ENCODE data around the gene RAPGEF5. TPM values are rescaled to one million over a fixed set of nuclear protein-coding genes. Genes with fewer than 3 reads are reported as not detected.

RAPGEF5 gene
- total RNA-seq, 4 donors from 2014 or later = 7.4 to 16.2 (median 12.1) TPM

DNA sequence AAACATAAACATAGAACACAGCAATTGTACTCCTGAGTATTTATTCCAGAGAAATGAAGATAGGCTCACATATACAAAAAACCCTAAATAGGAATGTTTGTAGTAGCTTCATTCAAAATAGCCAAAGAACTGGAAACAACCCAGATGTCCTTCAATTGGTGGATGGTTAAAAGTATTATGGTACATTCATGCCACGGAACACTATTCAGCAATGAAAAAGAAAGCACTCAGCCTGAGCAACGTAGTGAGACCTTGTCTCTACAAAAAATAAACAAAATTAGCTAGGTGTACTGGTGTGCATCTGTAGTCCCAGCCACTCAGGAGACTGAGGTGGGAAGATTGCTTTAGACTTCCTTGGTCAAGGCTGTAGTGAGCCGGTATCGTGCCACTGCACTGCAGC is 94.4 kb downstream of the RAPGEF5 start:
- intact Hi-C loops (cut with DNase I; ENCODE audit: low total_unique reads) = no loop called here
- in situ Hi-C loops (cut with MboI; ENCODE audit: low sequenced_read_pairs in 4 of 4) = no loop called here
- TF ChIP-seq, protein P1, sequence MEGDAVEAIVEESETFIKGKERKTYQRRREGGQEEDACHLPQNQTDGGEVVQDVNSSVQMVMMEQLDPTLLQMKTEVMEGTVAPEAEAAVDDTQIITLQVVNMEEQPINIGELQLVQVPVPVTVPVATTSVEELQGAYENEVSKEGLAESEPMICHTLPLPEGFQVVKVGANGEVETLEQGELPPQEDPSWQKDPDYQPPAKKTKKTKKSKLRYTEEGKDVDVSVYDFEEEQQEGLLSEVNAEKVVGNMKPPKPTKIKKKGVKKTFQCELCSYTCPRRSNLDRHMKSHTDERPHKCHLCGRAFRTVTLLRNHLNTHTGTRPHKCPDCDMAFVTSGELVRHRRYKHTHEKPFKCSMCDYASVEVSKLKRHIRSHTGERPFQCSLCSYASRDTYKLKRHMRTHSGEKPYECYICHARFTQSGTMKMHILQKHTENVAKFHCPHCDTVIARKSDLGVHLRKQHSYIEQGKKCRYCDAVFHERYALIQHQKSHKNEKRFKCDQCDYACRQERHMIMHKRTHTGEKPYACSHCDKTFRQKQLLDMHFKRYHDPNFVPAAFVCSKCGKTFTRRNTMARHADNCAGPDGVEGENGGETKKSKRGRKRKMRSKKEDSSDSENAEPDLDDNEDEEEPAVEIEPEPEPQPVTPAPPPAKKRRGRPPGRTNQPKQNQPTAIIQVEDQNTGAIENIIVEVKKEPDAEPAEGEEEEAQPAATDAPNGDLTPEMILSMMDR (IDR thresholded peaks at IDR 0.05 in 4 of 5, conservative IDR thresholded peaks at IDR 0.05 in 1 of 5) = no peak
- no peak for TF ChIP-seq POLR2A (IDR thresholded peaks at IDR 0.05)
- Histone ChIP-seq H3K27me3 (no peaks in the 10 kb centered on the region), H3K4me3 (no peak overlapping the region), H3K36me3 (no peaks in the 10 kb centered on the region), H3K4me1 (no peaks in the 10 kb centered on the region), H3K27ac (no peak overlapping the region), H3K9me3 (no peaks in the 10 kb centered on the region)
- DNase-seq = no peak
- ATAC-seq = no peak

DNA sequence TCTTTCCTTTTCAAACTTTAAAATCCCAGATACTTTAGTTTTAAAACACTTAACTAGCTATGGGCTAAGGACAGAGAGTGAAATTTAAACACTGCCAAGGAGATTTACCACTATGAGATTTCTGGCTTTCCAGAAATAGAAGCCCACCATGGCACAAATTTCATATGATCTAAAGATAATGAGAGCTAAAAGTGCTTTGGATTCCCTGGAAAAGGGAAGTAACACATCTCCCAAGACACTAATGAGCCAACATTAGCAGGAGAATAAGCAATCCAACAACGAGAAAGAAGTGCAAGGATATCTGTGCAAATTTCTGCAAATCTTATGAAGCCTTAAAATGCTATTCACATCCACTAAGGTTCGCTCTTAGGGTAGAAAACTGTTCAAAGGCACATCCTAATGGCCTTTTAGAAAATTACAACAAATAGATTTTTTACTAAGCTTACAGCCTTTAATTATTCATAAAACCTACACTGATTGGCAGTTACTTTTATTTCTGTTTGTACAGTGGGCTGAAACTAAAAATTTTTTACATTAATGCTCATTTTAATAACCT is 100.3 kb downstream of the RAPGEF5 start:
- no peak for DNase-seq
- H3K9me3 ChIP-seq = no peaks in the 10 kb centered on the region
- H3K4me3 ChIP-seq = no peak overlapping the region
- no peaks in the 10 kb centered on the region for H3K27me3 ChIP-seq
- no peaks in the 10 kb centered on the region for H3K36me3 ChIP-seq
- no peak for TF ChIP-seq POLR2A (IDR thresholded peaks at IDR 0.05)
- TF ChIP-seq, protein P1 (IDR thresholded peaks at IDR 0.05 in 4 of 5, conservative IDR thresholded peaks at IDR 0.05 in 1 of 5) = no peak
- peaks cover 0 to 8% of the 10 kb centered on the region in 2 donors for H3K4me1 ChIP-seq
- in situ Hi-C loops (cut with MboI; ENCODE audit: low sequenced_read_pairs in 4 of 4) (no loop called here), intact Hi-C loops (cut with DNase I; ENCODE audit: low total_unique reads) (no loop called here)
- H3K27ac ChIP-seq = no peak overlapping the region
- ATAC-seq = no peak

DNA sequence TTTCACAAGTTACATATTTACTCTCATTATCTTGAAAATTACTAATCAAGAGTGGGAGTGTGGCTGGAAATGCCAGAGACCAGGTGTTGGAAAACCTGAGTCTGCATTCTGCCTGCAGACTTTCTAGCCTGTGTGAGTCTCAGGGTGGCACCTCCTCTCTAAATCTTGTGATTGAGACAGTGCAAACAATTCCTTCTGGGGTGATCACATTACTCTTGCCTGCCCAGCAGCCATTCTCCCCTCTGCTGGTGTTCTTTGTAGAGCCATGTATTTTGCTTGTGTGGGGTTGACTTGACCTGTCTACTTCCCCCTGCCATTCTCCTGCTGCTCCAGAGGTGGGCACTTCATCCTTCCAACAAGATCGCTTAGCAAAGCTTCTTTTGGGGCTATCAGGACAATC is 101.1 kb downstream of the RAPGEF5 start:
- intact Hi-C loops (cut with DNase I; ENCODE audit: low total_unique reads) (no loop called here), in situ Hi-C loops (cut with MboI; ENCODE audit: low sequenced_read_pairs in 4 of 4) (no loop called here)
- Histone ChIP-seq H3K4me3 (no peak overlapping the region), H3K27me3 (no peaks in the 10 kb centered on the region), H3K9me3 (no peaks in the 10 kb centered on the region), H3K36me3 (no peaks in the 10 kb centered on the region), H3K4me1 (peaks cover 0 to 8% of the 10 kb centered on the region in 2 donors), H3K27ac (no peak overlapping the region)
- no peak for DNase-seq
- no peak for ATAC-seq
- TF ChIP-seq POLR2A (IDR thresholded peaks at IDR 0.05) = no peak
- TF ChIP-seq, protein P1 (IDR thresholded peaks at IDR 0.05 in 4 of 5, conservative IDR thresholded peaks at IDR 0.05 in 1 of 5) = no peak

DNA sequence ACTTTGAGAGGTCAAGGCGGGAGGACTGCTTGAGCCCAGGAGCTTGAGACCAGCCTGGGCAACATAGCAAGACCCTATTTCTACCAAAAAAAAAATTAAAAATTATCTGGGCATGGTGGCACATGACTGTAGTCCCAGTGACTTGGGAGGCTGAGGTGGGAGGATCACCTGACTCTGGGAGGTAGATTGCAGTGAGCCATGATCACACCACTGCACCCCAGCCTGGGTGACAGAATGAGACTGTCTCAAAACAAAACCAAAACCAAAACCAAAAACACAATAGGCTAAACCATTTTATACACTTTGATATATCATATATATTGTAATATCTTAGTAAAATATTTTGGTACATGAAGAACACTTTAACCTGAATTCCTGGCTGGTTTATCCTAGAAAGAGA is 101.6 kb downstream of the RAPGEF5 start:
- Histone ChIP-seq H3K27ac (no peak overlapping the region), H3K27me3 (no peaks in the 10 kb centered on the region), H3K4me1 (peaks cover 0 to 8% of the 10 kb centered on the region in 2 donors), H3K4me3 (no peak overlapping the region), H3K9me3 (no peaks in the 10 kb centered on the region), H3K36me3 (no peaks in the 10 kb centered on the region)
- intact Hi-C loops (cut with DNase I; ENCODE audit: low total_unique reads) (no loop called here), in situ Hi-C loops (cut with MboI; ENCODE audit: low sequenced_read_pairs in 4 of 4) (no loop called here)
- DNase-seq (no peak), ATAC-seq (no peak)
- TF ChIP-seq, protein P1 (IDR thresholded peaks at IDR 0.05 in 4 of 5, conservative IDR thresholded peaks at IDR 0.05 in 1 of 5) = no peak
- TF ChIP-seq POLR2A (IDR thresholded peaks at IDR 0.05) = no peak

Data from gastrocnemius medialis (tissue), 4 donors.